B cell (primary cell): ENCODE data around the gene RGS19. TPM values are rescaled to one million over a fixed set of nuclear protein-coding genes. Genes with fewer than 3 reads are reported as not detected.

Source experiments
- ATAC-seq: fragments of 200-7000 bp; cut with Tn5 transposase; one replicate; pipeline ENCODE4 v1.10.0; 2021; ENCODE audit warnings: low read depth, mild to moderate bottlenecking, moderate number of reproducible peaks, moderate library complexity
- CTCF ChIA-PET: fragments of 350-600 bp; sonication (Branson Sonifier 250); formaldehyde crosslinking; loops from one replicate; lab custom pipeline; 2021; ENCODE audit warnings: antibody characterized with exemption, inconsistent platforms; lab: Charles Lee
- POLR2A ChIA-PET: fragments of 350-600 bp; sonication (Branson Sonifier 250); formaldehyde crosslinking; loops from one replicate; lab custom pipeline; 2021; ENCODE audit warnings: antibody characterized with exemption; lab: Charles Lee
- DNase-seq: peaks from one replicate; pipeline ENCODE4 v3.0.0; 2013
- H2AFZ ChIP-seq: 2 replicates; pipeline ENCODE4 v1.6.1; 2012; ENCODE audit warnings: mild to moderate bottlenecking, low read depth, low read length; ENCODE audit not compliant: insufficient read depth, poor library complexity, severe bottlenecking
- H3K27ac ChIP-seq, 2 donors: 1 replicate in 1 of 2; 2 replicates in 1 of 2; pipeline ENCODE4 v1.5.1; 2012 to 2013; ENCODE audit warnings: low read length in 2 of 2, mild to moderate bottlenecking in 2 of 2, moderate library complexity in 1 of 2
- H3K27me3 ChIP-seq, 4 experiments: fragments of 200-600 bp in 1 of 4; sonication (generic) in 1 of 4; replicated peaks in 1 of 4; 1 replicate in 2 of 4; 2 replicates in 2 of 4; pipeline versions ENCODE4 v1.6.1 to v1.7.0; 2013 to 2016; ENCODE audit warnings: low read length in 3 of 4, mild to moderate bottlenecking in 2 of 4, mixed read lengths in 1 of 4, moderate library complexity in 1 of 4; ENCODE audit not compliant: insufficient read depth in 4 of 4, control insufficient read depth in 3 of 4; ENCODE audit errors: control extremely low read depth in 1 of 4
- H3K36me3 ChIP-seq, 2 experiments: replicated peaks in 1 of 2; 1 replicate in 1 of 2; 2 replicates in 1 of 2; pipeline versions ENCODE4 v1.6.1 to v1.7.1; 2013; ENCODE audit warnings: low read length in 1 of 2; ENCODE audit not compliant: insufficient read depth in 2 of 2, control insufficient read depth in 1 of 2; ENCODE audit errors: control extremely low read depth in 1 of 2, extremely low read depth in 1 of 2
- H3K4me1 ChIP-seq, 2 donors: fragments of 200-600 bp in 1 of 2; sonication (generic) in 1 of 2; 1 replicate in 1 of 2; 2 replicates in 1 of 2; pipeline versions ENCODE4 v1.5.1 to v1.6.1; 2013 to 2017; ENCODE audit warnings: low read length in 2 of 2; ENCODE audit not compliant: control insufficient read depth in 2 of 2, insufficient read depth in 2 of 2
- H3K4me2 ChIP-seq: replicated peaks from 2 replicates; pipeline ENCODE3; 2012; ENCODE audit warnings: mild to moderate bottlenecking, low read depth, low read length; ENCODE audit not compliant: poor library complexity, severe bottlenecking
- H3K4me3 ChIP-seq, 5 experiments: fragments of 200-600 bp in 1 of 5; sonication (generic) in 1 of 5; 1 replicate in 3 of 5; 2 replicates in 2 of 5; pipeline versions ENCODE4 v1.5.1 to v1.7.0; 2011 to 2016; ENCODE audit warnings: low read length in 4 of 5, mild to moderate bottlenecking in 4 of 5, low read depth in 2 of 5, control low read depth in 1 of 5, moderate library complexity in 1 of 5; ENCODE audit not compliant: insufficient read depth in 1 of 5; ENCODE audit errors: control extremely low read depth in 1 of 5, extremely low read depth in 1 of 5
- H3K79me2 ChIP-seq: fragments of 200-600 bp; sonication (generic); one replicate; pipeline ENCODE4 v1.6.0; 2016; ENCODE audit warnings: low read length; ENCODE audit not compliant: control insufficient read depth, insufficient read depth
- H3K9ac ChIP-seq: fragments of 200-600 bp; sonication (generic); 2 replicates; pipeline ENCODE4 v1.6.1; 2017; ENCODE audit warnings: mild to moderate bottlenecking, low read length, moderate library complexity
- H3K9me3 ChIP-seq, 3 donors: one replicate each; pipeline versions ENCODE4 v1.6.1 to v1.7.1; 2013; ENCODE audit warnings: low read length in 2 of 3; ENCODE audit not compliant: control insufficient read depth in 2 of 3, insufficient read depth in 1 of 3; ENCODE audit errors: control extremely low read depth in 1 of 3
- H4K20me1 ChIP-seq: 2 replicates; pipeline ENCODE4 v1.6.0; 2012; ENCODE audit warnings: mild to moderate bottlenecking, low read length; ENCODE audit not compliant: insufficient read depth, control insufficient read depth, poor library complexity, severe bottlenecking
- H3K27ac Mint-ChIP-seq: one replicate; pipeline ENCODE4 v1.8.0; 2021; ENCODE audit warnings: mixed read lengths
- H3K27me3 Mint-ChIP-seq: one replicate; pipeline ENCODE4 v1.8.0; 2021; ENCODE audit warnings: mixed read lengths
- H3K4me1 Mint-ChIP-seq: one replicate; pipeline ENCODE4 v1.8.0; 2021; ENCODE audit warnings: mixed read lengths
- H3K4me3 Mint-ChIP-seq: one replicate; pipeline ENCODE4 v1.8.0; 2021; ENCODE audit warnings: mixed read lengths
- H3K9me3 Mint-ChIP-seq: one replicate; pipeline ENCODE4 v1.8.0; 2022; ENCODE audit warnings: mixed read lengths; ENCODE audit not compliant: insufficient read depth
- CTCF ChIP-seq: fragments of 200-600 bp; IDR thresholded peaks from one replicate; pipeline ENCODE4 v1.8.0; 2022; ENCODE audit warnings: antibody characterized with exemption, mild to moderate bottlenecking
- EZH2 ChIP-seq: IDR thresholded peaks from 2 replicates; pipeline ENCODE4 v1.6.1; 2012; ENCODE audit warnings: borderline replicate concordance, low read depth, mild to moderate bottlenecking, moderate library complexity, low read length; ENCODE audit not compliant: insufficient read depth, poor library complexity, severe bottlenecking
- WGBS: methylation state at CpG from one replicate; pipeline ENCODE4 v1.1.5; 2013; ENCODE audit warnings: missing lambda C conversion rate; ENCODE audit not compliant: insufficient coverage; 5-methylcytosine and 5-hydroxymethylcytosine counted together
- intact Hi-C: fragments of 100-400 bp; cut with micrococcal nuclease; formaldehyde crosslinking; loops from one replicate; pipeline ENCODE4 v1.10.0; 2022
- polyA plus RNA-seq: library from polyadenylated mRNA; depleted of rRNA; stranded (reverse); fragments of >200 nt; gene quantifications from 2 replicates; pipeline ENCODE4 v1.2.3, GENCODE V29; 2012
- total RNA-seq, 2 donors: library from RNA; stranded (reverse); fragments of 120-200 nt in 1 of 2; gene quantifications; 1 replicate in 1 of 2; 2 replicates in 1 of 2; pipeline versions ENCODE4 v1.2.3 to v1.2.4, GENCODE V29; 2013 to 2022

Gene RGS19
- total and polyA plus RNA-seq, 2 donors (not counting 1 experiment from before 2014, with no cell fraction given) = 69.4 to 203 TPM

GRCh38 chr20:64113796-64114355, 34.6 kb upstream of the RGS19 start:
- Histone ChIP-seq H3K27me3 (peaks cover 0 to 3% (median 0%) of the 10 kb centered on the region in 4 experiments), H3K36me3 (no peaks in the 10 kb centered on the region), H3K27ac (no peak overlapping the region), H4K20me1 (no peaks in the 10 kb centered on the region), H3K9ac (no peak overlapping the region), H3K79me2 (no peaks in the 10 kb centered on the region), H2AFZ (no peak overlapping the region), H3K4me3 (no peak overlapping the region), H3K9me3 (no peaks in the 10 kb centered on the region), H3K4me1 (peaks cover under 1 to 20% of the 10 kb centered on the region in 2 donors), H3K4me2 (no peak overlapping the region)
- Mint-ChIP-seq H3K27me3 (no peaks in the 10 kb centered on the region), H3K9me3 (no peaks in the 10 kb centered on the region), H3K27ac (no peak overlapping the region), H3K4me1 (peaks cover 13% of the 10 kb centered on the region), H3K4me3 (no peak overlapping the region)
- CTCF ChIA-PET = interaction anchor here (4.2 to 9.2 kb wide), 2 partner anchors 13 to 32 kb away, joined by 19 to 220 read pairs; partner anchors contain the start of genes LKAAEAR1, OPRL1 and RGS19
- DNase-seq (no peak), ATAC-seq (no peak)
- 90% methylated on average over 13 of the region's 13 CpGs for WGBS
- POLR2A ChIA-PET = interaction anchor here (0.6 kb wide), 1 partner anchor 140 kb away, joined by 3 read pairs; no protein-coding TSS in a partner anchor
- TF ChIP-seq EZH2 = no peak
- no peak for TF ChIP-seq CTCF
- intact Hi-C loops = no loop called here

GRCh38 chr20:64113444-64113775, 34.1 kb upstream of the RGS19 start:
- Histone ChIP-seq H3K9me3 (no peaks in the 10 kb centered on the region), H3K36me3 (no peaks in the 10 kb centered on the region), H3K9ac (no peak overlapping the region), H3K79me2 (no peaks in the 10 kb centered on the region), H3K27ac (no peak overlapping the region), H3K4me1 (peaks cover 5 to 24% of the 10 kb centered on the region in 2 donors), H3K4me3 (no peak overlapping the region), H3K4me2 (no peak overlapping the region), H3K27me3 (peaks cover 0 to 3% (median 0%) of the 10 kb centered on the region in 4 experiments), H2AFZ (no peak overlapping the region), H4K20me1 (no peaks in the 10 kb centered on the region)
- no peaks in the 10 kb centered on the region for H3K27me3 Mint-ChIP-seq
- ATAC-seq = no peak
- intact Hi-C loops = no loop called here
- H3K27ac Mint-ChIP-seq = no peak overlapping the region
- ChIA-PET POLR2A (interaction anchor here (0.6 kb wide), 1 partner anchor 140 kb away, joined by 3 read pairs; no protein-coding TSS in a partner anchor), CTCF (interaction anchor here (4.2 kb wide), 1 partner anchor 12 kb away, joined by 19 read pairs; no protein-coding TSS in a partner anchor)
- DNase-seq = no peak
- H3K4me3 Mint-ChIP-seq = no peak overlapping the region
- TF ChIP-seq CTCF (no peak), EZH2 (no peak)
- H3K9me3 Mint-ChIP-seq = no peaks in the 10 kb centered on the region
- H3K4me1 Mint-ChIP-seq = peaks cover 18% of the 10 kb centered on the region
- 73% methylated on average over 3 of the region's 6 CpGs for WGBS
